Mesenteric fat pad (tissue), 1 donor: ENCODE results near the gene JAZF1. TPM values are rescaled to one million over a fixed set of nuclear protein-coding genes. Genes with fewer than 3 reads are reported as not detected.

Source experiments
- DNase-seq: peaks from one replicate; pipeline ENCODE4 v3.0.0-alpha.2; 2020; ENCODE audit warnings: low spot score
- total RNA-seq: library from RNA; stranded (reverse); fragmentation: NEBNext Ultra II Directional; extraction: Animal tissue kit (Norgen Biotek cat#: 25700); gene quantifications from one replicate; pipeline ENCODE4 v1.2.1, GENCODE V29; 2021
- donor health status: DM: yes; HTN: yes; CAD: no.

Gene JAZF1
- total RNA-seq, 1 donor from 2014 or later = 27.7 TPM

DNA sequence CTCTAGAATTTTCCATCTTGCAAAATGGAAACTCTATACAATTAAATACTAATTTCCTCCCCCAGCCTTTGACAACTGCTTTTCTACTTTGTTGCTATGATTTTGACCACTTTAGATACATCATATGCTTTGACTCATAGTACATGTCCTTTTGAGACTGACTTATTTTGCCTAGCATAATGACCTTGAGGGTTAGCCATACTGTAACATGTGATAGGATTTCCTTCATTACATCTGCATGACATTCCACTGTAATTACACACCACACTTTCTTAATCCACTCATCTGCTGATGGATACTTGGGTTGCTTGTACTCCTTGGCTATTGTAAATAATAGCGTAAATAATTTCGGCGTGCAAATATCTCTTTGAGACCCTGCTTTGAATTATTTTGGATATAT, 127.7 kb downstream of the JAZF1 start:
- DNase-seq = no peak

DNA sequence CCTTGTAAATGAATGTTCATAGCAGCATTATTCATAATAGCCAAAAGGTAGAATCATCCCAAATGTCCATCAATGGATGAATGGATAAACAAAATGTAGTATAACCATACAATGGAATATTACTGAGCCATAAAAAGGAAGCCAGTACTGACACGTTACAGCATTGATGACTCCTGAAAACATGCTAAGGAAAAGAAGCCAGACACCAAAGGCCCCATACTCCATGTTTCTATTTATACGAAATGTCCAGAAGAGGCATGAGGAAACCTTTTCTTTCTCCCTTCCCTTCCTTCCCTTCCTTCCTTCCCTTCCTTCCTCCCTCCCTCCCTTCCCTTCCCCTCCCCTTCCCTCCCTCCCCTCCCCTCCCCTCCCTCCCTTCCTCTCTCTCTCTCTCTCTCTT, 131.9 kb downstream of the JAZF1 start:
- DNase-seq = no peak

DNA sequence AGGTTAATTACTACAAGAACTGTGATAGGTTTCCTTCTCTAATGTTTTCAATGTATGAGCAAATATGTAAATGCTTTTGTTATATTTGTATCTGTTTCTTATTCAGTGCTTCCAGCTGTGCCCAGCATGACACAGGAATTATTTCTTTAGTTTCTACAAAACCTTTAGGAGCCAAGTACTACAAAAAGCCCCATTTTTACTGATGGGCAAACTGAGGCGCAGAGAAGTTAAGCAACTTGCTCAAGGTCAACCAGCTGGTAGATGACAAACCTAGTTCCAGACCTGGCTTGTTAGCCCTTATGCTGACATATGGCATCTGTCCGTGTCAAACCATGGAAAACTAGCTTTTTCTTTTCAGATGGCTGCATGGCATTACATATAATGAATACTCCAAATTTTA, 134.6 kb downstream of the JAZF1 start:
- DNase-seq = no peak

DNA sequence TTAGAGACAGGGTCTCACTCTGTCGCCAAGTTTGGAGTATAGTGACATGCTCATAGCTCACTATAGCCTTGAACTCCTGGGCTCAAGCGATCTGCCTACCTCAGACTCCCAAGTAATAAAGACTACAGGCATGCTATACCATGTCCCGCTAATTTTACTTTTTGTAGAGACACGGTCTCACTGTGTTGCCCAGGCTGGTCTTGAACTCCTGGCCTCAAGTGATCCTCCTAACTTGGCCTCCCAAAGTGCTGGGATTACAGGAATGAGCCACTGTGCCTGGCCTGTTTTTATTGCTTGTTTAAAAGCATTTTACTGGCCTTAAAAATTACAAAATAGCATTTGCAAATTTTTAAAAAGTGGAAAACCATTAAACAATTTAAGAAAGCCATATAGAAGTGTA, 135.0 kb downstream of the JAZF1 start:
- DNase-seq = no peak

DNA sequence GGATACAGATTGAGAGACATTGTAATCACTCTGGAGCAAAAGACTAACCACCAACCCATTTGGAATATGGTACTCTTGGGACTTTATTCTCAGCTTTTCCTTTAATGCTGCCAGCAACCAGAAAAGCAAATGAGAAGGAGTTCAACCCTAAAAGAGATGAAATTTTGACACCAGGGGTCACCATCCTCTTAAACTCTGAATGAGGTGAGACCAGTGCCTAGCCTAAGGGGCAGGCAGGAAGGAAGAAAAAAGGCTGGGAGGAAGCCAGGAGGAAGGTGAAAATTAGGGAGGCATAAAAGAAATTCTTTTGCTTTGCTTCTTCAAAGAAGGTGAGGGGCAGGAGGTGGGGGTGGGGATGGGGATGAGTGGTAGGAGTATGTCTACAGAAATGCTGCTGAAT, 135.8 kb downstream of the JAZF1 start:
- no peak for DNase-seq

DNA sequence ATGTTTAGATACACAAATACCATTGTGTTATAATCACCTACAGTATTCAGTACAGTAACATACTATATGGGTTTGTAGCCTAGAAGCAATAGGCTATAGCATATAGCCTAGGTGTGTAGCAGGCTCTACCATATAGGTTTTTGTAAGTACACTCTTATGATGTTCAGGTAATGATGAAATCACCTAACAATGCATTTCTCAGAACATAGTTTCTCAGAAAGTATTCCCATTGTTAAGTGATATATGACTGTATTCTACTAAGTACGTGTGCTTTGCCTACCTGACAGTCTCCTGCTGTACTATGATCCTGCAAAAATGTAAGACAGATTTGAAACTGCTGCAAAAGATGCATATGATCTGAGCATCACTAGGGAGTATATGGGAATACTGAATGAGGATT, 137.9 kb downstream of the JAZF1 start:
- no peak for DNase-seq

DNA sequence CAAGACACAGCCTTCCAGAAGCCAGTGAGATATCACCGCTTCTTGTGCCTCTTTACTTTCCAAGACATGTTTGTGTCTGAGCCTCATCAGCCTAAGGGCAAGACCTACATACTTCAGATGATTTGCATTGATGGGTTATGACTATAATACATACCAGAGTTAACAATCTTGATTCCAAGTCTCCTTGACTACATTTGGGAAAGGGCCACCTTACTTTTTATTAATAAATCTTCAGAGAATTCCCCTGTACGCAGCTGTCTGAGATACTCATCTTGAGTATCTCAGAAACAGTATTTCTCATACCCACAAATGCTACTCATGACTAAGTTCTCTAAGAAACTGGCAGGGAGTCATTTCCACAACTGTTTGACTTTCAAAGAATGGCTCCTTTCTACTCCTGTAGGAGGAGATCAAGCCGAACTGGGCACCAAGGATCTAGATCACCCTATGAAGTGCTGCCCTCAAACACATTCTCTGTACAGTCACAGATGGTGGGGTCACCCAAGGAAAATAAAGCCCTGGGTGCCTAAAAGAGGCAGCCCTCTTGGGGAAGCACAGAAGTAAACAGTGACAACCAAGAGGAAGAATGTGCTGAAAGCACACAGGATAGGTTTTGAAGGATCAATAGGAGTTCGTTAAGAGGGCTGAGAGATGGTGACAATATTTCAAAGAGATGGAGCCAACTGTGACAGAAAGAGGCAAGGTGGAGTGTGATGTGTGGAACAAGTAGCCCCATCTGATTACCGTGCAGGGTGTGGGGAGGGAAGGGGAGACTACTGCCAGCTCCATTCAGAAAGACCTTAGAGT, 138.9 kb downstream of the JAZF1 start:
- DNase-seq = no peak

DNA sequence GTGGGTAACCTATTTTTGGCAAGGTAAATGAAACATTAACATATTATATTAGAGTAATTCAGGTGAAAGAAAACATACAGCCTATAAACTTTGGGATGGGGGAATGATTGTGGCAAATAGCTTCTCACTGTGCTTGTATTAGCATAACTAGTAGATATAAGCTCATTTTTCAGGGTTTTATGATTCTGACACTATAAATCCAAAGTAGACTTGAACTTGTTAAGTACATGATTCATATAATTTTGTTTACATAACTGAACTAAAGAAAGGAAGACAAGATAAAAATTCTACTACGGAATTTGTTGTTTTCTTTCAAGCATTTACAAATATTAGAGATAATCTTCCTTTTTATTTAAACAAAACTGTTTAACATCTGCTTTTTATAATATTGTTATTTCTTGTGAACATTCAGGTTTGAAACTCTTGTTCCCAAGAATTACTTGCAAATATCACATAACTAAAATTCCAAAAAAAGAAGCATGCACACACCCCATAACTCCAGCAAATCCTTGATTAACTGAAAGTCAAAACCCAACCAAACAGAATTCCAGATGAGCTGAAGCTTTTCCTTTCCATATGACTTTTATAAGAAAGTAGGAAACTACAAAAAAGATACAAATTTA, 142.3 kb downstream of the JAZF1 start:
- DNase-seq = no peak

DNA sequence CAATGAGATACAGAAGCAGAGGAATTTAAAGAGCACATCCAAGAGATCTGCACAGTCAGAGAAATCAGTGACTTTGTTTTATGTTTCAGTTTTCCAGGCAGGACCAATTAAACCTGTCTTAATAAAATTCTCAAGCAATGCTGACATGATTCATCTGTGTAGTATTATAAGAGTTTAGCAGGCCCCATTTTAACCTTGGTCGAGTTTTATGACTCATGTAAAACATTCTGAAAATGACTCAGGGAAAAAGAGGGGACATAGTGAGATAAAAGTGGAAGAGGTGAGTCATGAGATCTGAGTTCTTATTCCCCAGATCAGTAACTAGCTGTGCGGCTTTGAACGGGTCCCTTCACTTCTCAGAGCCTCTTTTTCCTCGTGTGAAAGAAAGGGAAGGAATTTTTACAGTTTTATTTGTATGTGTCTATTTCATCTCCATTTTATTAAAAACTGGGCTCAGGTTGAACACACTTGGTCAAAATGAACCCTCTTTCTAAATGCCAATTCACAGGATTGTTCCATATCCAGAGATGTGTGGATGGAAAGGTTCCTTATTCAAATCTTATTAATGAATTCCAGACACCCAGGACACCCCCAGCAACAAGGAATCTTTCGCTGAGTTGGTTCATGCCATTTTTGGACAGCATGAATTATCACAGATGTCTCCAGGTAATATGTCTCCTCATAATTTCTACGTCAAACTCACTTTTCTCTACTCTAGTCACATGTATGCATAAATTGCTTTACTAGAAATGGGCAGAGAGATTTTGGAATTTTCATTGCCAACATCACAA, 143.2 kb downstream of the JAZF1 start:
- no peak for DNase-seq

DNA sequence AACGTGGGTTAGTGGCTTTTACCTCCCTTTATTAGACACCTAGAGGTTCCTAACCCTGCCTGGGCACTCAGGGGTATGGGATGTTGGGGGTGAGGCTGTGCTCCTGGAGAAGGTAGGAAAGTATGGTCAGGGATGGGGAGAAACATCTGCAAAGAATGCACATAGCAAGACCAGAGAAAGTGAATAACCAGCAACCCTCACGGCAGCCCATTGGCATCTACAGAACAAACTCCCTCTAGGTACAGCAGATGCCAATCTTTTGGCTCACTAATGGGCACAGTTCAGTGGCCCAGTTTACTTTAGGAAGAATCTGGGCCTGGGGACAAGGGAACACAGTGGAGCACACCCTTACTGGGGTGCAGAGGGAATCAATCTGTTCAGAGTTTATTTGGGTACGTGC, 143.9 kb downstream of the JAZF1 start:
- DNase-seq = no peak

DNA sequence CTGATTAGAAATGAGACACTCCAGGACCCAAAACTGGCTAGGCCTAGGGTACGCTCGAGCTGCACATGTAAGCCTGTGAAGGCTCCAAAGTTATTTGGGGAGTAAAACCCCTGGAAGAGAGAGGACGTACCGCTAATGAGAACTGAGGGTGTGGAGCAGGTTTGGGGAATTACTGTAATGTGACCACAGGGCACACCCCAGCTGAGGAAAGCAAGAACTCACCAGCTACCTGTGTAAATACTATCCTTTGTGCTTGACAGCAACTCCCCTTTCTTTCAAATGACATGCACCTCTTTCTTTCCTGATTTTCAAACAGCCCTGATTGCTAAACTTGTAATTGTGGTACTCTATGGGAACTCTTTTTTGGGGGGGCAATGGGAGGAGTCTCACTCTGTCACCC, 147.2 kb downstream of the JAZF1 start:
- DNase-seq = no peak

DNA sequence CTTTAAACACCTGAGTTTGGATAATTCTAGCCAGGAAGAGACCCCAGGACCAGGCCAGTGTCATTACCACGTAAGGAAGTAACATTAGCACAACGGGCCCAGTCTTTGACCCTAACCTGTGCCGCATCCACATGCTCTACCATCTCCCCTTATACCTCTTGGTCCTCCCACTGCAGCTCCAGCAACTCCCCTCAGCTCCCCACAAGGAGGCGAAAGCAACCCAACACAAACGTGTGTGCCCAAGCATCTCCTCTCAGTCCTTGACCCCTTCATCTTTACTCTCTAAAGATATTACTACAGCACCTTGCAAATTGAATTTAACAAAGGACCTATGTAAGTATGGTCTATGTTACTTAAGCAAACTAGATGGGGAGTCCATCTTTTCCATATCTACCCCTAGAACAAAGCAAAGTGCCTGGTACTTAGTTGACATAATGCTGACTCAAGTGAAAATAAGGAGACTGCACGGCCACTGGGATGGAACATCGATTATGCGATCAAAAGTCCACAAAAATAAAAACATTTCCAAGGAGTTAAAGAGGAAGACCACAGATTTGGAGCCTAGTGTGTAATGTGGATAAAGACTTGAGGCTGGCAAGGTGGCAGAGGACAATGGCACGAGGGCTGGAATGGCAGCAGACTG, 147.7 kb downstream of the JAZF1 start:
- DNase-seq = no peak

DNA sequence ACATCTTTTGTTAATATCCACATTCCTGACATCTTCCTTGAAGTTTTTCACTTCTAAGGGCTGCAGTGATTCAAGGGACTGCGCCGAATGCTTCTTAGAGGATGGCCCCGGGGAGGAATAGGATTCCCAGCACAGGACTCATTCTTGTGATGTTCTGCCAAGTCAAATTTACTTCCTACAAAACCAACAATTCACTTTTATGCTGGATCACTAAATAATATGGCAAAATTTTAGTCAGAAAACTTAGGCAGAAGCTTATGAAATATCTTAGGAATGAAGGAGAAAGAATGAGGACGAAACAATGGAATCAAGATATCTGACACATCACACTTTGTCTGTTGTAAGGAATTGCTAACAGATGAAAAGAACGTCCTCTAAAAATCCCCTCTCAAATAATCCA, 151.5 kb downstream of the JAZF1 start:
- no peak for DNase-seq

DNA sequence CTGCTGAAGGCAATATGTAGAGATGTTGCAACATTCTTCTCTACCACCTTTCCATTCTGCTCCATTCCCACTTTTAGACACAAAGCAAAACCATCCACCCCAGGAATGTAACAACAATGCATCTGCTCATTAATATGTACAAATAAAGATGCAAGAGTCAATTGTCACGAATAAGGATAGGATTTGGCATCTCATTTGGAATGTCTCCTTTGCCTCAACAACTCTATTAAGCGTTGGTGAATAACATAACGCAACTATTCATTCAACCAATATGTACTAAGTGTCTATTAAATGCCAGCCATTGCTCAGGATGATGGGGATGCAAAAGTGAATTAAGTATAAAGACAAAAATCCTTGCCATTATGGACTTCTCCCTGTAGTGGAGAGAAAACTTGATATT, 152.1 kb downstream of the JAZF1 start:
- no peak for DNase-seq

DNA sequence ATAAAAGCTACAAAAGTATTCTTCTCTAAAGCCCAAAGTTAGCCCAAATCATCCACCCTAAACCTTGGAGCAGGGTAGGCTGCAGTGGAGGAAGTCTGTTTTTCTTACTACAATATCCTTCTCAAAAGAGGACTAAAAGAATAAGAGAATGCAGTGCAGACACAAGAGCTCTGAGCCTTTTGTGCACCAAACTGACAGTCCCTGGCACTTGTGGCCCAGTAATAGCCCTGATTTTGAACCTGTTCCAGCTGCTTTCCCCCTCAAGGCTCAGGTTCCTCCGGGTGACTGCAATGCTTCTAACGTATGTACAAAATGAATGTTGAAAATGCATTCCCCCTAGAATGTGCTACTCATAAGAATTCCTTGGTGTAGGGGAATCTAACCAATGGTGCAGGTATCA, 154.4 kb downstream of the JAZF1 start:
- DNase-seq = no peak

DNA sequence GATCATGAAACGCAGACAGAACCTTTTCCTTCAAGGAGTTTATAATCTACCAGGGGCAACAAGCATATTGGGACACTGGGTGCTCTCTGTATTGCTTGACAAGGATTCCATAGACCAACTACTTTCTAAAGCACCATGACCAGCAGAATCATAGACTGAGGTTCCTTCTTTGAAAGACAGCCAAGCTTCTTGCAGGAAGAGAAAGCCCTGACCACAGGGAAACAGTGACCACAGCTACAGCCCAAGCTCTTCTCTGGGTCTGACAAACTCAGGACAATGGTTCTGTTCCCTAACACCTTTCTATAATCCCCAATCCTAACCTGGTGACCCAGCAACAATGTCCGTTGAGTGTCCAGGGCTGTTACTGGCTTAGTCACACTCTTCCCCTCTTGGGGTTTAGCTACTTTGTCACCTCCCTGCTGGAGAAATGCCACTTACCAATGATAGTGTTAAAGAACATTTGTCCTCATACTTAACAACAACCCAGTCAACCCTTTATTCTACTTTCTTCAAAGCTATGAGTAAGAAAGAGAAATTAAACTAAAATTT, 155.7 kb downstream of the JAZF1 start:
- DNase-seq = no peak

DNA sequence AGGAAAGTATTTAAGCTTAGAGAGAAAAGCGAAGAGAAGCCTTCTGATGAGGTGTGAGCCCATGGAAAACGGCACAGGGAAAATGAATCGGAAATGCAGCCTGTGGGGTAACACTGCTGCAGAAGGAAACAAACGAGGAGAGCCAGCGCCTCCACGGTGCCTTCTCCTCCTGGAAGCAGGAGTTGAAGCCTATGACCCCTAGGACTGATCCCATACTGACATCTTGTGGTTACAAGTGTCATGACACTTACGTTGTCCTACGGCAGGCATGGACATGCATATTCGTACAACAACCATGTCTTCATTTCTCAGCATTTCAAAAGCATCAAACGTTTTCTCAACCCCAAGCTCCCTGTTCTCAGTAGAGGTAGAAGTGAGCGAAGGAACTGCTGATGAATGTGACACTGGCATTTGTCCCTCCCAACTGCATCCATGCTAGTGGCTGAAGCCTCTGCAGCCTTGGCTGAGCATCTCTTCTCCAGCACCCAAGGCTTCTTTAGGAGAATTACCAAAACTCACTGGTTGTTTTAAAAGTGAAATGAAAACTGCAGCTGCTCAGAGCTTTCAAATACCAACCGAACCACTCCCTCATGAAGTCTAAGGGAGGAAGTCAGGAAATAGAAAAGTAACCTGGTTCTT, 160.2 kb downstream of the JAZF1 start:
- no peak for DNase-seq

DNA sequence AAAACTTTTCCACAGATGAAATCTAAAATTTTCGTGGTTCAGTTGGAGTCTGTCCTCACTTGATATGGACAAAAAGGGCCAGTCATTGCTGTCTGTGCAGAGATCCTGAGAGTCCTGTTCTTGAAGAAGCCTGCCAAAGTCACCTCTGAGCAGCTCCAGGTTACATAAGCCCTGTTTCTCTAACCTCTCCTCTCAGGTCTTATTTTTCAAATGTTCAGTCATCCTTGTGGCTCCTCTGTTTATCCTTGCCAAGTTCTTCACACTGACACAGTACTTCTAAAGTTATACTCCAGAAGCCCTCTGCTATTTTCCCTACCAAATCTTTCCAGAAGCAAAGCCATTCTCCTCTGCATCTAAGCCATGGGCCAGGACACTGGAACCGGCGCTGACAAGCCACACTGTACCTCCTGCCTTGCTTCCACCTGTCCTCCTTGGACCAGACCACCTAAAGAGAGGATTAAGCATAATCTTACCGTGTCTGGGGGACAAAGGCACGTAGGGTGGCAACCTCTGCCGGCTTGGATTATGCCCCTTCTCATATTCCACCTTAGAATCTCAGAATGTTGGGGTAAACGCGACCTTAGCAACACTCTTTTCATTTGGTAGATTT, 161.6 kb downstream of the JAZF1 start:
- DNase-seq = no peak

DNA sequence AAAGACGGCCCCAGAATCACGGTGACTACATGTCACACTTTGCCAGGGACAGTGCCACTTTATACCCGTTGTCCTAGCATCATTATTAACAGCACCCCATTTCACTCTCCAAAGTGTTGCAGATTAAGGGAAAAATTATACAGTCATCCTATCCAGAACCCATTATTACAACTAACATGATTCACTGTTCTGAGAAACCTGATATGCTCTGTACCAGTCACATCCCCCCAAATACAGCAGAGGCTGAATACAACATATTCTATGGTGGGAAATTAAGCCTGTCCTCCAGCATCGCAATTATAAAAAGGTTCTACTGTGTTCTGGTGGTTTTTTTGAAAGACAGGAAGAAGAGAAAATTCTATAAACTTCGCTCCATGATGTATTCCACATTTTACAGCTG, 162.1 kb downstream of the JAZF1 start:
- DNase-seq = no peak

DNA sequence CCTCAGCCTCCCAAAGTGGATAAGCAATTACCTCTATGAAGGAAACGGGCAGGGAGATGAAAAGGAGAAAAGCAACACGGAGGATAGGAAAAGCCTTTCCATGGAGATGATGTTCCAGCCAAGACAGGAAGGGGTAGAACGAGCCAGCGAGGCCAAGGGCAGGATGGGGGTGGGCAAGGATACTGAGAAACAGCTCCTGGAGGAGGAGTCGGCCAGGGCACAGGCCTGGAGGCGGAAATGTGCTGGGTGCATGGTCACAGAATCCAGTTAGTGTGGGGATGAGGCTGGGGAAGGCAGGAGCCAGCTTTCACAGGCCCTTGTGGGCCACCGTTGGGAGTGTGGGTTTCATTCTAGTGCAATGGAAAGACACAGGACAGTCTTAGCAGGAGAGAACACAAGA, 162.6 kb downstream of the JAZF1 start:
- no peak for DNase-seq

DNA sequence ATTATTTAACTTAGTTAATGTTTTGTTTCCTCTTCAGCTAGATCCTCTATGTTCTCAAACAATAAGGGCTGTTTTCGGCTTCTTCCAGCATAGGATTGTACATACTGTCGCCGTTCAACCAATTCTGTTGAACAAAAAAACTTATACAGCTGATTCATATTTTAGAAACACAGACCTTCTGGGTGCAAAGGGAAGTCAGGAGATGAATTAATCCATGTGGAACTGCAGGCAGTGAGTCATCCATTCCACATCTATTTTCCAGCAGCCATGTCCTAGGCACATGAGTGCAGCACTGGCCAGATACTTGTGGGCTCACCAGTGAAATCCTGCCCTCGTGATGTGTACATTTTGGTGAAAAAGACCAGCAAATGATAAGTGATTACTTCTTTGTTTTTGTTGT, 163.2 kb downstream of the JAZF1 start:
- no peak for DNase-seq
